Thoracic aorta (tissue), 2 donors: Measurements from ENCODE around the gene PMIS2. TPM values are rescaled to one million over a fixed set of nuclear protein-coding genes. Genes with fewer than 3 reads are reported as not detected.

Source experiments
- ATAC-seq: fragments of 150-250 bp; one replicate; pipeline ENCODE4 v1.8.0; 2017; ENCODE audit warnings: low read depth; ENCODE audit not compliant: insufficient number of reproducible peaks, low FRiP score
- DNase-seq: peaks from one replicate; pipeline ENCODE4 v3.0.0-alpha.2; 2020; ENCODE audit warnings: low spot score
- H3K27ac ChIP-seq, 2 donors: fragments of 200-600 bp; sonication (generic); 1 replicate in 1 of 2; 2 replicates in 1 of 2; pipeline ENCODE4 v1.5.1; 2016; ENCODE audit warnings: mild to moderate bottlenecking in 2 of 2, moderate library complexity in 2 of 2
- H3K27me3 ChIP-seq: fragments of 200-600 bp; sonication (generic); replicated peaks from 2 replicates; pipeline ENCODE4 v1.6.0; 2016; ENCODE audit warnings: mild to moderate bottlenecking; ENCODE audit not compliant: insufficient read depth
- H3K36me3 ChIP-seq: fragments of 200-600 bp; sonication (generic); one replicate; pipeline ENCODE4 v1.5.1; 2016
- H3K4me1 ChIP-seq, 2 donors: fragments of 200-600 bp; sonication (generic); 1 replicate in 1 of 2; 2 replicates in 1 of 2; pipeline versions ENCODE4 v1.5.1 to v1.6.0; 2016; ENCODE audit warnings: low read depth in 2 of 2, mild to moderate bottlenecking in 1 of 2; ENCODE audit not compliant: control insufficient read depth in 1 of 2
- H3K4me3 ChIP-seq: fragments of 200-600 bp; sonication (generic); 2 replicates; pipeline ENCODE4 v1.5.1; 2016; ENCODE audit warnings: mild to moderate bottlenecking
- H3K9me3 ChIP-seq: fragments of 200-600 bp; sonication (generic); 2 replicates; pipeline ENCODE4 v1.5.1; 2016
- CTCF ChIP-seq: fragments of 200-600 bp; sonication (generic); IDR thresholded peaks from one replicate; pipeline ENCODE4 v1.5.1; 2019; ENCODE audit warnings: antibody characterized with exemption
- total RNA-seq, 2 donors: library from RNA; depleted of rRNA; stranded (reverse); fragments of >200 nt; gene quantifications; one replicate each; pipeline versions ENCODE4 v1.1.0 to v1.2.3, GENCODE V29; 2016

PMIS2 gene
- total RNA-seq, 2 donors from 2014 or later = not detected

DNA sequence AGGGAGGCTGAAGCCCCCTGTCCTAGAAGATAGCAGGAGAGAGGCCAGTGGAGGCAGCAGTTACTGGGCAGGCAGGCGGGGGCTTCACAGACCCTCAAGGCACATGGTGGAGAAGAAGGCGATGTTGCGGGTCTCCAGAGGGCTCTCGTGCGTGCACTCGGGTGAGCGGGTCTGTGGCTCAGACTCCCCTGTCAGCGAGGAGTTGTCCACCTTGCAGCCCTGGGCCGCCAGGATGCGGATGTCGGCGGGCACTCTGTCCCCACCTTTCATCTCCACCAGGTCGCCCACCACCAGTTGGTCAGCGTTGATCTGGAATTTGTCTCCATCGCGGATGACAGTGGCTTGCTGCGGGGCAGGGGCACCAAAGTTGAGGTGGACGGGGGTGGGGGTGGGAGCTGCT, 25.7 kb upstream of the PMIS2 start:
- H3K27me3 ChIP-seq = no peaks in the 10 kb centered on the region
- peaks cover 0 to 5% of the 10 kb centered on the region in 2 donors for H3K4me1 ChIP-seq
- DNase-seq (no peak), ATAC-seq (no peak)
- no peak for TF ChIP-seq CTCF
- H3K9me3 ChIP-seq = no peaks in the 10 kb centered on the region
- no peak overlapping the region for H3K4me3 ChIP-seq
- no peak overlapping the region for H3K27ac ChIP-seq
- no peaks in the 10 kb centered on the region for H3K36me3 ChIP-seq

DNA sequence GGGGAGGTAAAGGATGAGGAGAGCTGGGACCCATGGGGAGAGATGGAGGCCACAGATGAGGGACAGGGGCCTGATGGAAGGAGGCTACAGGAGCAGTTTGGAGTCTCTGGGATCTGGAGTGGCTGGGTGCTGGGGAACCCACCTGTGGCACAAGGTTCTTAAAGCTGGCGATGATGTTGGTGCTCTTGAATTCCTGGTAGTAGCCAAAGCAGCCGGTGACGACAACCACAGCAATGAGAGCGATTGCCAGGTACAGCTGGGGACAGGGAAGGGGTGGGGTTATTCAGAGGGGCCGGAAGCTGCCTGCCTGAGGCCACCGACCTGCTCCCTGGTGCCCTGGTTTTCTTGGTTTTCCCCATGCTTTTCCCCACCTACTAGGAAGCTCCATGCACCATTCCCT, 25.3 kb upstream of the PMIS2 start:
- no peak for TF ChIP-seq CTCF
- Histone ChIP-seq H3K4me1 (peaks cover 0 to 5% of the 10 kb centered on the region in 2 donors), H3K27ac (no peak overlapping the region), H3K9me3 (no peaks in the 10 kb centered on the region), H3K4me3 (no peak overlapping the region), H3K27me3 (no peaks in the 10 kb centered on the region), H3K36me3 (no peaks in the 10 kb centered on the region)
- ATAC-seq = no peak
- no peak for DNase-seq

- DNase-seq = no peak
These were observed 24.5 kb upstream of the PMIS2 start for GRCh38 chr19:35561436-35561835.

DNA sequence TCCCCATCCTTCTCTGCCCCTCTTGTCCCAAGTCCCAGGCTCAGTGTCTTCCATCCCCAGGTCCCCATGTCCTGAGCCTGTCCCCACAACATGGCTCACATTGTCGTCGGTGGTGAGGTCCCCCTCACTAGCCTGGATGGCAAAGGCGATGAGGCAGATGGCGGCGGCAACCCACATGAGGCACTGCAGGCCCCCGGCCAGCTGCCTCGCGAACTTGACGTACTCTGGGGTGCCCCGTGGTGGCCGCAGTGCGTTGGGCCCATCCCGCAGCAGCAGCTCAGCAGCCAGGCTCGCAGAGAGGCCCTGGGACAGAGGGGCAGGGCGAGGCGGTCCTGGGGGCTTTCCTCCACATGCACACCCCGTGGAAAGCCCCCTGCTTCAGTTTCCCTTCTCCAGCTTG, 23.6 kb upstream of the PMIS2 start:
- Histone ChIP-seq H3K9me3 (no peaks in the 10 kb centered on the region), H3K4me3 (no peak overlapping the region)

More at GRCh38 chr19:35561436-35561835, 24.5 kb upstream of the PMIS2 start:
- Histone ChIP-seq H3K27ac (no peak overlapping the region), H3K36me3 (no peaks in the 10 kb centered on the region), H3K4me3 (no peak overlapping the region), H3K9me3 (no peaks in the 10 kb centered on the region), H3K27me3 (no peaks in the 10 kb centered on the region), H3K4me1 (peaks cover 0 to 5% of the 10 kb centered on the region in 2 donors)
- TF ChIP-seq CTCF = no peak
- ATAC-seq = no peak

DNA sequence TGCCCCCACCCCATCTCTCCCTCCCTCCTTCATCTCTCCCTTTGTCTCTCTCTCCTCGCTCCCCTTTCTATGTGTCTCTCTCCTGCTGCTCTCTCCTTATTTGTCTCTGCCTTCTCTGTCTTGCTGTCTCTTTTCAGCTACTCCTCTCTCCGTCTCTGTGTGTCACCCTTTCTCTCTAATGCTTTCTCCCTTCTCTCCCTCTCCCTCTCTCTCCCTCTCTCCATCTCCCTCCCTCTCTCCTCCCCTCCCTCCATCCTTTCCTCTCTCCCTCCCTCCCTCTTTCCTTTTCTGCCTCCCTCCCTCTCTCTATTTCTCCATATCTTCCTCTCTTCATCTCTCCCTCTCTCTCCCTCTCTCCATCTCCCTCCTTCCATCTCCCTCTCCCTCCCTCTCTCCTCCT, 23.2 kb upstream of the PMIS2 start:
- H3K27me3 ChIP-seq = no peaks in the 10 kb centered on the region
- ATAC-seq = no peak

More for the DNA sequence above, 23.6 kb upstream of the PMIS2 start:
- no peak for TF ChIP-seq CTCF
- no peaks in the 10 kb centered on the region for H3K36me3 ChIP-seq
- ATAC-seq = no peak
- no peak for DNase-seq
- peaks cover 0 to 5% of the 10 kb centered on the region in 2 donors for H3K4me1 ChIP-seq
- H3K27me3 ChIP-seq = no peaks in the 10 kb centered on the region
- H3K27ac ChIP-seq = no peak overlapping the region

More for the DNA sequence above, 23.2 kb upstream of the PMIS2 start:
- DNase-seq = no peak
- H3K9me3 ChIP-seq = no peaks in the 10 kb centered on the region
- no peak for TF ChIP-seq CTCF
- no peak overlapping the region for H3K4me3 ChIP-seq
- no peak overlapping the region for H3K27ac ChIP-seq
- no peaks in the 10 kb centered on the region for H3K36me3 ChIP-seq
- H3K4me1 ChIP-seq = peaks cover 0 to 5% of the 10 kb centered on the region in 2 donors
